HG02852 (cell line): ENCODE data around the gene AP3B1.
"Not testable (repeated sequence)": the region's sequence is repeated elsewhere in the genome, so short reads cannot be mapped to it uniquely, and the experiment has no call there.

Source experiments
- ATAC-seq: cut with Tn5 transposase; IDR thresholded peaks from one replicate; pipeline ENCODE4 v1.9.1; 2021; ENCODE audit warnings: mild to moderate bottlenecking, moderate library complexity; ENCODE audit not compliant: unreplicated experiment

AP3B1 gene

GRCh38 chr5:78170335-78170734 is 124.2 kb downstream of the AP3B1 start:
- ATAC-seq = not testable (repeated sequence)

- no peak for ATAC-seq
These were observed 132.1 kb downstream of the AP3B1 start for GRCh38 chr5:78162253-78162862.

- no peak for ATAC-seq
These were observed 137.5 kb downstream of the AP3B1 start for GRCh38 chr5:78157001-78157400.

GRCh38 chr5:78151594-78152271 is 142.8 kb downstream of the AP3B1 start:
- ATAC-seq = no peak

GRCh38 chr5:78137290-78137689 is 157.2 kb downstream of the AP3B1 start:
- ATAC-seq = no peak

GRCh38 chr5:78133423-78133822 is 161.1 kb downstream of the AP3B1 start:
- no peak for ATAC-seq

GRCh38 chr5:78132507-78132906 is 162.0 kb downstream of the AP3B1 start:
- ATAC-seq = no peak

GRCh38 chr5:78129597-78129996 is 164.9 kb downstream of the AP3B1 start:
- no peak for ATAC-seq

- ATAC-seq = no peak
These were observed 166.6 kb downstream of the AP3B1 start for GRCh38 chr5:78127875-78128274.

- ATAC-seq = no peak
These were observed 168.0 kb downstream of the AP3B1 start for GRCh38 chr5:78126536-78126935.

- ATAC-seq = no peak
These were observed 178.3 kb downstream of the AP3B1 start for GRCh38 chr5:78116167-78116566.

GRCh38 chr5:78113689-78114264 is 180.7 kb downstream of the AP3B1 start:
- ATAC-seq = no peak

GRCh38 chr5:78112931-78113330 is 181.6 kb downstream of the AP3B1 start:
- ATAC-seq = no peak

- peak; percentile 75 for ATAC-seq
These were observed 184.6 kb downstream of the AP3B1 start for GRCh38 chr5:78109891-78110324.

- no peak for ATAC-seq
These were observed 185.9 kb downstream of the AP3B1 start for GRCh38 chr5:78108564-78108963.

- ATAC-seq = no peak
These were observed 191.1 kb downstream of the AP3B1 start for GRCh38 chr5:78103232-78103918.

GRCh38 chr5:78102500-78102899 is 192.0 kb downstream of the AP3B1 start:
- no peak for ATAC-seq

- ATAC-seq = no peak
These were observed 199.4 kb downstream of the AP3B1 start for GRCh38 chr5:78095125-78095524.

- no peak for ATAC-seq
These were observed 204.5 kb downstream of the AP3B1 start for GRCh38 chr5:78090002-78090401.

GRCh38 chr5:78078858-78079257 is 215.6 kb downstream of the AP3B1 start:
- ATAC-seq = no peak

GRCh38 chr5:78077369-78078068 is 217.0 kb downstream of the AP3B1 start:
- ATAC-seq = no peak
